ACC112 (cell line): ENCODE data around the gene INPP5A.

Experiments used
- H2AFZ ChIP-seq: fragments of 200-600 bp; sonication (generic); one replicate; pipeline ENCODE4 v1.6.0; 2017; ENCODE audit warnings: antibody characterized with exemption, low read length; ENCODE audit not compliant: unreplicated experiment
- H3K27ac ChIP-seq: fragments of 200-600 bp; sonication (generic); 2 replicates; pipeline ENCODE4 v1.5.1; 2014; ENCODE audit warnings: low read depth, mild to moderate bottlenecking, antibody characterized with exemption, low read length, moderate library complexity
- H3K27me3 ChIP-seq: fragments of 200-600 bp; sonication (generic); 2 replicates; pipeline ENCODE4 v1.6.1; 2014; ENCODE audit warnings: mild to moderate bottlenecking, antibody characterized with exemption, low read length, moderate library complexity, mixed read lengths; ENCODE audit not compliant: insufficient read depth
- H3K36me3 ChIP-seq: fragments of 200-600 bp; sonication (generic); 2 replicates; pipeline ENCODE4 v1.6.1; 2016; ENCODE audit warnings: mild to moderate bottlenecking, antibody characterized with exemption, low read length, moderate library complexity, mixed read lengths; ENCODE audit not compliant: insufficient read depth
- H3K4me1 ChIP-seq: fragments of 200-600 bp; sonication (generic); one replicate; pipeline ENCODE4 v1.6.1; 2016; ENCODE audit warnings: low read length, mixed read lengths; ENCODE audit not compliant: insufficient read depth, unreplicated experiment, control insufficient read depth
- H3K4me3 ChIP-seq: fragments of 200-600 bp; sonication (generic); 2 replicates; pipeline ENCODE4 v1.5.1; 2014; ENCODE audit warnings: mild to moderate bottlenecking, low read depth, low read length
- H3K79me2 ChIP-seq: fragments of 200-600 bp; sonication (generic); one replicate; pipeline ENCODE4 v1.6.0; 2016; ENCODE audit warnings: low read length; ENCODE audit not compliant: control insufficient read depth, unreplicated experiment, insufficient read depth

The INPP5A gene

DNA sequence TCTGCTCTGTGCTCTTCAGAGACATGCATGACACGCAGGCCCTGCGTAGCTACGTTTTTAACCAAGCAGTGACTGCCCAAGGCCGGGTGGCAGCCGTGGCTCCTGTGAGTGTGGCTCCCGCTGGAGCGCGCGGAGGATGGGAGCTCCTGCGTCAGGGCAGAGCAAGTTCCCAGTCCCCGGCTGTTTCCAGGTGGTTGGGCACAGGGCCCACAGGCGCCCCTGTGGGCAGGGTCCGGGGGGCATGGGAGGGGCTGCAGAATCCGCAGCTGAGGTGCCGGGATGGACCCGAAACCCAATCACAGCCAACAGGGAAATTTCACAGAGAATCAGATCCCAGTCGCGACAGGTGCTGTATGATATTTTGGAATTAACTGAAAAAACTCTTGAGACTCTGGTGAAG, 238.6 kb downstream of the INPP5A start:
- Histone ChIP-seq H3K27me3 (no peaks in the 10 kb centered on the region), H3K27ac (no peak overlapping the region), H3K79me2 (no peaks in the 10 kb centered on the region), H3K4me1 (no peaks in the 10 kb centered on the region), H3K36me3 (no peaks in the 10 kb centered on the region), H3K4me3 (no peak overlapping the region), H2AFZ (no peak overlapping the region)

DNA sequence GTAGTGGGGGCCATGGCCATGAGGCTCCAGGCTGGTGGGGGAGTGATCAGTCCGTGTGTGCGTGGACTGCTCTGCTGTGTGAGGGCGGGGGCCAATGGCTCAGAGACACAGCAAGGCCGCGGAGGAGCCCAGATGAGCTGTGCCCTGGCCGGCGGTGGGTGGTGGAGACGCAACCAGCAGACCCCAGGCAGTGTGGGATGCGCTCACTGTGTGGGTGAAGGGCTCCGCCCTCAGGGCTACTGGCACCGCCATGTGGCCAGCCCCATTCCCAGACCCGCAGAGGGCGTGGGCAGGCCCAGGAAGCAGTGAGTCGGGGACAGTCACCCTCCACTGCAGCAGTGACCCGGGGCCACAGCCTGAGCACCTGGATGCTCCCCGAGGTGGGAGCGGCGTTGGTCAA, 239.2 kb downstream of the INPP5A start:
- Histone ChIP-seq H3K27me3 (no peaks in the 10 kb centered on the region), H3K36me3 (no peaks in the 10 kb centered on the region), H3K4me1 (no peaks in the 10 kb centered on the region), H3K27ac (no peak overlapping the region), H3K79me2 (no peaks in the 10 kb centered on the region), H3K4me3 (no peak overlapping the region), H2AFZ (no peak overlapping the region)

DNA sequence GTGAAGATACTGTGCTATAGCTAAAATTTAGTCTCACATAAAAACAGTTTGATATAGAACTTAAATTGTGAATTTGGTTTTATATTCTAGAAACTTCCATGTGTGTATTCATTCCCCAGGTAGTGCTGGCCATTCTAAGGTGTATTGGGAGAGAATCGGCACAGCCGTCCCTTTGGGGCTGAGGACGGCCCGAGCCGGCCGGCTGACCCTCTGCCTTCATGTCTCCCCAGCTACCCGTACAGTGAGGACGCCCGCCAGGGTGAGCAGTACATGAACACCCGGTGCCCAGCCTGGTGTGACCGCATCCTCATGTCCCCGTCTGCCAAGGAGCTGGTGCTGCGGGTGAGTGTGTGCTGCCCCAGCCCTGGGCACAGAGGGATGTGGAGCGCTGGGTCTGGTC, 239.9 kb downstream of the INPP5A start:
- H3K79me2 ChIP-seq = no peaks in the 10 kb centered on the region
- no peak overlapping the region for H3K4me3 ChIP-seq
- H3K27ac ChIP-seq = no peak overlapping the region
- no peaks in the 10 kb centered on the region for H3K36me3 ChIP-seq
- no peaks in the 10 kb centered on the region for H3K27me3 ChIP-seq
- H2AFZ ChIP-seq = no peak overlapping the region
- H3K4me1 ChIP-seq = no peaks in the 10 kb centered on the region

DNA sequence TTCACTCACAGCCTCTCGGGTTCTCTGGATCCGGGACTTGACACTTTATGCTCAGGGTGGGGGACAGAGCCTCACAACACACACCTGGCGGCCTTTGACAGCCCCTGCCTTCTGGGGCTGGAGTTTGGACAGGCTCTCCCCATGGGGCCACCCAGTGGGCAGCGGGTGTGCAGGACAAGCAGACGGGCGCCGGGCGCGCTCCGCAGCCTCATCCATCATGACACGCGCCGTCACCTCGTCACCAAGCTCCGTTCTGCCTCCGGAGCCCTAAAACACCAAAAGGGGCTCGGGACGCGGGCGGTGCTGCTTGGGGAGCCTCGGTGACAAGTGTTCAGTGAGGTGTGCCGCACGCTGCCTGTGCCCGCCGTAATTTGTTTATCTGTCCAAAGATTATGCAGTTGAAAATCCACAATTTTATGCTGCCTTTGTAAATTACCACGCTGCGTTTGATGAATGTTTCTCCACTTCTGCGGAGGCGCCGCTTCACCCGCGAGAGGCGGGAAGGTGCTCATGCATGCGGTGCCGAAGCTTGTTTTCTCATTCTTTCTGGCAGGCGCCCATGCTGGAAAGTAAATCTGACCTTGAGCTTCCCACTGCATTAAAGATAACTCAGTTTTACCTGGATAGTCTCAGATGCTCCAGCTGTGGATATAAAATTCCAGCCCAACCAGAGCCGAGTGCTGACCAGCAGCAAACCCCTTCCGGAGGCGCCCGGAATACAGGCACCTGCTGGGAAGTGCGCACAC, 242.1 kb downstream of the INPP5A start:
- Histone ChIP-seq H3K4me1 (no peaks in the 10 kb centered on the region), H3K79me2 (no peaks in the 10 kb centered on the region), H3K27me3 (peaks cover 16% of the 10 kb centered on the region), H3K4me3 (no peak overlapping the region), H3K27ac (no peak overlapping the region), H2AFZ (no peak overlapping the region), H3K36me3 (no peaks in the 10 kb centered on the region)

DNA sequence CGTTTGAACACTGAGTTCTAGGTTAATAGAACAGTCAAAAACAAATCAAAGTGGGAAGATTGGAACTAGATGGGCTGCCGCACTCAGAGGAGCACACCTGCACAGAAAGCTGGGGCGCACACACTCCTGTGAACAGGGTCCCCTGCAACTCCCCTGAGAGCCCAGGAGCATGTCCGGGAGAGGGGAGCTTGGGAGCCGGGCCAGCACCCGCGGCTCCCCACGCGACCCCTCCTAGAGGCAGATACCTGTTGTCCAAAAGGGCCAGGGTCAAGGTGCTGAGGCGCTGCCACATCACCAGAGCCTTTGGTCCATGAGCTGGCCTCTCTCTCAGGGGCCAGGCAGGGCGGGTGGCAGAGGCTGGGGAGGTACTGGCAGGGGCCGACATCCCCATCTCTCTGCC, 242.8 kb downstream of the INPP5A start:
- Histone ChIP-seq H3K4me1 (no peaks in the 10 kb centered on the region), H2AFZ (no peak overlapping the region), H3K27ac (no peak overlapping the region), H3K36me3 (no peaks in the 10 kb centered on the region), H3K27me3 (peaks cover 22% of the 10 kb centered on the region), H3K79me2 (no peaks in the 10 kb centered on the region), H3K4me3 (no peak overlapping the region)

DNA sequence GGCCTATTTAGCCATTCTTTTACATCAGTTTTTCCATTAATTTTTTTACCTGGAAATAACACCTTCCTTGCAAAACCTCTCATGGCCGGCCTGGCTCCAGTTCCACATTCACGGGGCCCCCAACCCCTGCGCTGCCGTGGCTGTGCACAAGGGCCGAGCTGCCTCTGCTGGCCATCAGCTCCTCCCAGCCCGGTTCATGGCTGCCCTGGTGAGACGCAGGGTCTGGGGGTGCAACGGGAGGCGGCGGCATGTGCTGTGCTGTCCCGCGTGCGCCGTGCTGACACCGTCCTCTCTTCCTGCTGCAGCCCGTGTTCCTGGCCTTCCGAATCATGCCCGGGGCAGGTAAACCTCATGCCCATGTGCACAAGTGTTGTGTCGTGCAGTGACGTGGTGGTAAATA, 244.0 kb downstream of the INPP5A start:
- Histone ChIP-seq H3K79me2 (no peaks in the 10 kb centered on the region), H3K27ac (no peak overlapping the region), H3K27me3 (peaks cover 30% of the 10 kb centered on the region), H3K36me3 (no peaks in the 10 kb centered on the region), H3K4me3 (no peak overlapping the region), H2AFZ (no peak overlapping the region), H3K4me1 (no peaks in the 10 kb centered on the region)

DNA sequence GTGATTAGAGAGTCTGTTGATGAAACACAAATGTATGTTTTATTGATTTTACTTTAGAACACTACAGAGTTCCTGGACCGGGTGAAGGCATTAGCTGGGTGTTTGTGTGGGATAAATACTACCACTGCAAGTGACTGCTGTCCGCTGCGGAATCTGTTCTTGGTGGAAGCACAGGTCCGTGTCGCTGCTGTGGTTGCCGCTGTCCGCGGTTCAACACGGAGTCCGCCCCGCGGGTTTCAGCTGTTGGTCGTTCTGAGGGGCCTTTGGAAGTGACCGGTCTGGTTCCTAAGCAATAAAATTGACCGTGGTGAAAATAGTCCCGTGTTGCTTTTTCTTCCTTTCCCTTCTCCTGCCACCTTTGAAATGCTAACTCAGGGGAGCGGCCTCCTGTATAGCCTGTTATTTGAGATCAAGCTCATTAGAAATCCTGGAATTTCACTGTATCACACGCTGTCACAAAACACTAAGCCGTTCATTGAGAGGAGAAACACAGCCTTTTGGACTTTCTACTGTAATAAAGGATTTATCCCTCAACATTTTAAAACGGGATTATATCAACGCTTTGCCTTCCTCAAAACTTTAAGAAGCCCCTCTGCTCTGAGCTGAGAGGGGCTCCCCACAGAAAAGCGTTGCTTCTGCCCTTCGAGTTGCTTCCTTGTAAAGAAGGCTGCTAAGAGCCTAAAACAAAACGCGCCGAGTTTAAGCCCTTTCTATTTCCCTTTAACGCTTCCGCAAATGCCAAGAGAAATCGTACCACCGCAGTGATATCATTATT, 245.8 kb downstream of the INPP5A start:
- Histone ChIP-seq H3K27ac (no peak overlapping the region), H3K79me2 (no peaks in the 10 kb centered on the region), H2AFZ (no peak overlapping the region), H3K36me3 (no peaks in the 10 kb centered on the region), H3K4me1 (no peaks in the 10 kb centered on the region), H3K27me3 (peaks cover 47% of the 10 kb centered on the region), H3K4me3 (no peak overlapping the region)

DNA sequence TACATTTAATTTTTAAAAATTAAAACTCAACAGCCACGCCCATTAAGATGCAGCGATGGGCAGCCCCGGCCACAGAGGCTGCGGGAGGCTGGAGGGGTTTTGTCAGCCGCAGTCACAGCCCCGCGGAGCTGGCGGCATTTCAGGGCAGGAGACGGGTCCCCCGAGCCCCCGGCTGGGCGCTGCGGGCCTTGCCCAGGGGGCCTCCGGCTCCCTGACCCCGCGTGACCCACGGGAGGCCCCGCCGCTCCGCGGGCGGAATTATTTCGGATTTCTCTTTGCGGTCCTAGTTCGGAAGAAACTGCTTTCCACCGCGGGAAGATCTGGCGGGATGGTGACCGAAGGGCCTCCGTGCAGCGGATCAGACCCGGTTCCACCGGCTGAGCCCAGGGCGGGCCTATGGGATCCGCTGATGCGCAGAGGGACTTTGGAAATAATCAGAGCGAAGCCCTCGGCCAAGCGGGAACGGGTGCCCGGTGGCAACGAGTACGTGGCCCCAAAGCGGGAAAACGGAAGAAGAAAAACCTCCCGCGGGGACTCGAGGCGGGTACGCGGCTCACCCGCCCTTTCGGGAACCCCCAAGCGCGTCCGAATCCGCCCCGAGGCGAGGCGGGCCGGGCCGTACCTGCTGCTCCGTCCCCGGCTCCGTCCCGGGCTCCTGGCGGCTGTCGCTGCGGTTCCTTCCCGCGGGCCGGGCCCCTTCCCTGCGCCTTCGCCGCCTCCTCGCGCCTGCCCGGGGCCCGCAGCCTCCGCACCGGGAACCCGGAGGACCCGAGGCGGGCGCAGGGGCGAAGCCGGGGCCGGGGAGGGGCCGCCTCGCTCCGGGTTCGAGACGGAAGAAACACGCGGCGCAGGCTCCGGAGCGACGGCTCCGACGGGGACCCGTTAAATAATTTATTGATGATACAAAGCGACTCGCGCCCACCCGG, 246.6 kb downstream of the INPP5A start:
- Histone ChIP-seq H3K27ac (no peak overlapping the region), H3K79me2 (no peaks in the 10 kb centered on the region), H3K36me3 (no peaks in the 10 kb centered on the region), H3K4me3 (no peak overlapping the region), H2AFZ (no peak overlapping the region), H3K4me1 (no peaks in the 10 kb centered on the region), H3K27me3 (peaks cover 55% of the 10 kb centered on the region)

GRCh38 chr10:132784866-132785722, 247.5 kb downstream of the INPP5A start:
- H3K4me1 ChIP-seq = no peaks in the 10 kb centered on the region
- H3K27me3 ChIP-seq = peaks cover 64% of the 10 kb centered on the region
- H3K27ac ChIP-seq = no peak overlapping the region
- no peak overlapping the region for H3K4me3 ChIP-seq
- no peaks in the 10 kb centered on the region for H3K36me3 ChIP-seq
- no peaks in the 10 kb centered on the region for H3K79me2 ChIP-seq
- no peak overlapping the region for H2AFZ ChIP-seq
